Liver (tissue), 9 donors: Measurements from ENCODE around the gene TMTC1. TPM values are rescaled to one million over a fixed set of nuclear protein-coding genes. Genes with fewer than 3 reads are reported as not detected.

ENCODE experiments used
- DNase-seq: peaks from one replicate; pipeline ENCODE4 v3.0.0-alpha.2; 2017; ENCODE audit warnings: low spot score
- H3K27ac ChIP-seq, 2 donors: one replicate each; pipeline ENCODE4 v1.7.0; 2013; ENCODE audit warnings: inconsistent platforms in 2 of 2, low read length in 2 of 2, control low read depth in 1 of 2, low read depth in 1 of 2, mild to moderate bottlenecking in 1 of 2
- H3K27me3 ChIP-seq, 4 donors: one replicate each; pipeline versions ENCODE4 v1.6.1 to v1.7.0; 2013; ENCODE audit warnings: low read length in 3 of 4, inconsistent platforms in 1 of 4, mild to moderate bottlenecking in 1 of 4, moderate library complexity in 1 of 4; ENCODE audit not compliant: control insufficient read depth in 4 of 4, insufficient read depth in 4 of 4
- H3K36me3 ChIP-seq, 4 donors: one replicate each; pipeline versions ENCODE4 v1.6.1 to v1.7.0; 2013; ENCODE audit warnings: low read length in 3 of 4, mild to moderate bottlenecking in 3 of 4, low read depth in 1 of 4, moderate library complexity in 1 of 4; ENCODE audit not compliant: control insufficient read depth in 4 of 4, insufficient read depth in 3 of 4
- H3K4me1 ChIP-seq, 4 donors: one replicate each; pipeline versions ENCODE4 v1.6.1 to v1.7.0; 2013; ENCODE audit warnings: low read length in 3 of 4, mild to moderate bottlenecking in 3 of 4, moderate library complexity in 1 of 4; ENCODE audit not compliant: control insufficient read depth in 4 of 4, insufficient read depth in 4 of 4
- H3K4me3 ChIP-seq, 3 donors: one replicate each; pipeline versions ENCODE4 v1.6.1 to v1.7.0; 2013; ENCODE audit warnings: low read length in 3 of 3, control low read depth in 1 of 3, low read depth in 1 of 3, mild to moderate bottlenecking in 1 of 3
- H3K9ac ChIP-seq, 2 donors: one replicate each; pipeline ENCODE4 v1.7.0; 2013; ENCODE audit warnings: low read length in 2 of 2, mild to moderate bottlenecking in 2 of 2, moderate library complexity in 2 of 2, control low read depth in 1 of 2, low read depth in 1 of 2
- H3K9me3 ChIP-seq, 4 donors: one replicate each; pipeline versions ENCODE4 v1.6.1 to v1.7.0; 2013; ENCODE audit warnings: low read length in 3 of 4; ENCODE audit not compliant: control insufficient read depth in 4 of 4
- EGR1 ChIP-seq, 2 donors: IDR thresholded peaks; 2 replicates each; pipeline ENCODE4 v1.6.1; 2016 to 2018; ENCODE audit warnings: antibody characterized with exemption in 2 of 2, low read depth in 2 of 2
- FOXA1 ChIP-seq: IDR thresholded peaks from 2 replicates; pipeline ENCODE4 v1.6.1; 2016; ENCODE audit warnings: antibody characterized with exemption
- FOXA2 ChIP-seq: IDR thresholded peaks from 2 replicates; pipeline ENCODE4 v1.6.1; 2016; ENCODE audit warnings: antibody characterized with exemption
- NR2F2 ChIP-seq: IDR thresholded peaks from 2 replicates; pipeline ENCODE4 v1.6.1; 2016; ENCODE audit warnings: antibody characterized with exemption
- RAD21 ChIP-seq, 2 donors: IDR thresholded peaks; 2 replicates each; pipeline ENCODE4 v1.6.1; 2016; ENCODE audit warnings: antibody characterized with exemption in 2 of 2, mild to moderate bottlenecking in 2 of 2
- REST ChIP-seq: IDR thresholded peaks from 2 replicates; pipeline ENCODE4 v1.6.1; 2016; ENCODE audit warnings: antibody characterized with exemption, mild to moderate bottlenecking
- RXRA ChIP-seq, 2 donors: IDR thresholded peaks; 2 replicates each; pipeline ENCODE4 v1.6.1; 2017 to 2018; ENCODE audit warnings: antibody characterized with exemption in 2 of 2, mild to moderate bottlenecking in 1 of 2
- TAF1 ChIP-seq: conservative IDR thresholded peaks from 2 replicates; pipeline ENCODE4 v1.6.1; 2016; ENCODE audit warnings: antibody characterized with exemption, mild to moderate bottlenecking
- YY1 ChIP-seq: IDR thresholded peaks from 2 replicates; pipeline ENCODE4 v1.6.1; 2016; ENCODE audit warnings: antibody characterized with exemption, mild to moderate bottlenecking
- ZBTB33 ChIP-seq: IDR thresholded peaks from 2 replicates; pipeline ENCODE4 v1.6.1; 2016; ENCODE audit warnings: antibody characterized with exemption
- WGBS: extraction: QIAGEN DNeasy Blood & Tissue Kit; methylation state at CpG from one replicate; pipeline ENCODE4 v1.1.7; 2013; 5-methylcytosine and 5-hydroxymethylcytosine counted together
- polyA plus RNA-seq, 2 donors: library from polyadenylated mRNA; stranded (reverse) in 1 of 2; unstranded in 1 of 2; fragments of 200-250 nt in 1 of 2; fragments of >200 nt in 1 of 2; fragmentation: Nextera tagmentation in 1 of 2; extraction: Ambion mirVana in 1 of 2; gene quantifications; one replicate each; pipeline versions ENCODE4 v1.2.1 to v1.2.3, GENCODE V29; 2013 to 2015
- total RNA-seq, 2 donors: library from RNA; depleted of rRNA; stranded (reverse); fragments of >200 nt; gene quantifications; one replicate each; pipeline ENCODE4 v1.2.3, GENCODE V29; 2014
- TF ChIP-seq, protein P1 (sequence below): fragments of 150-350 bp; IDR thresholded peaks from 2 replicates; pipeline ENCODE4 v1.5.1; 2017; ENCODE audit warnings: improper control_type of control experiment, low read depth, low read length; ENCODE audit not compliant: missing input control
- TF ChIP-seq, protein P2 (sequence below): IDR thresholded peaks from 2 replicates; pipeline ENCODE4 v1.6.1; 2016; ENCODE audit warnings: antibody characterized with exemption
- donor health status: healthy.
- donor health status: healthy.
- donor health status: healthy.
- donor health status: healthy.
- donor health status: healthy.

Gene TMTC1
- total and polyA plus RNA-seq, 4 donors: 0.76 to 3.3 (median 2.1) TPM

DNA sequence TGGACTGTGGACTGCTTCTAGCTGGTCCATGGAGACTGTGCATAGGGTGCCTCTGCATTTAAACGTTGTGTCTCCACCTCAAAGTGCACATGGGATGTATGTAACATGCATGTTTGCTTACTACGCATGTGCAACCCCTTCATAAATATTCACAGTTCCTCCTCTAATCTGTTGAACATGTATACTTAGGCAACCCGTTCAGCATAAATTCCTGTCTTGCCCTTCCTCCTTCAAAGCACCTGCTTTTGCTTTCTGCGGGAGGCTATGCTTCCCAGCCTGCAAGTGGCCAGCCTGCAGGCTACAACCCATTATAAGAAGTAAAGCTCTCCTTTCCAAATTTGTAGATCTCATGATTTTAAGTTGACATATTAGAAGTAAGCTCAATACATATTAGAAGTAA, 253.3 kb downstream of the TMTC1 start:
- H3K27me3 ChIP-seq: no peaks in the 10 kb centered on the region

DNA sequence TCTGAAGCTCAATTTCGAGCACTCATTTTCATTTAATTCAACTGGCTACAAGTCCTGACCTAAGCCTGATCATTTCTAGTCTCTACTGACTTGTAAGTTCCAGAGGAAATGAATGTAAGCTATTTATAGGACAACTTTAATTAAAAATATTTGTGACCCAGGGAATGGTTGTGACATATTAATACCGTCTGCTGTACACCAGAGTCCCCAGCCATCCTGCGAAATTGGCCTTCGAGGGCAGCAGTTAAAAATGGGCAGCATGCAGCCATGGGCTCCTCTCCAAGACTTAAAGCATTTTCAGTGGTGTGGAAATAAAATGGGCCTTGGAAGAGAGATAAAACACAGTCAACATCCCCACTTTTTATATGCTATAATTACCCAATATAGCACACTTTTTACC, 255.6 kb downstream of the TMTC1 start:
- 84% methylated on average over 4 of the region's 4 CpGs for WGBS
- no peak overlapping the region for H3K4me3 ChIP-seq
- no peaks in the 10 kb centered on the region for H3K4me1 ChIP-seq
- H3K36me3 ChIP-seq: no peaks in the 10 kb centered on the region
- DNase-seq: no peak
- H3K9me3 ChIP-seq: no peaks in the 10 kb centered on the region
- no peak overlapping the region for H3K27ac ChIP-seq
- H3K9ac ChIP-seq: no peak overlapping the region
- no peaks in the 10 kb centered on the region for H3K27me3 ChIP-seq
- TF ChIP-seq YY1: no peak
- TF ChIP-seq, protein P1, sequence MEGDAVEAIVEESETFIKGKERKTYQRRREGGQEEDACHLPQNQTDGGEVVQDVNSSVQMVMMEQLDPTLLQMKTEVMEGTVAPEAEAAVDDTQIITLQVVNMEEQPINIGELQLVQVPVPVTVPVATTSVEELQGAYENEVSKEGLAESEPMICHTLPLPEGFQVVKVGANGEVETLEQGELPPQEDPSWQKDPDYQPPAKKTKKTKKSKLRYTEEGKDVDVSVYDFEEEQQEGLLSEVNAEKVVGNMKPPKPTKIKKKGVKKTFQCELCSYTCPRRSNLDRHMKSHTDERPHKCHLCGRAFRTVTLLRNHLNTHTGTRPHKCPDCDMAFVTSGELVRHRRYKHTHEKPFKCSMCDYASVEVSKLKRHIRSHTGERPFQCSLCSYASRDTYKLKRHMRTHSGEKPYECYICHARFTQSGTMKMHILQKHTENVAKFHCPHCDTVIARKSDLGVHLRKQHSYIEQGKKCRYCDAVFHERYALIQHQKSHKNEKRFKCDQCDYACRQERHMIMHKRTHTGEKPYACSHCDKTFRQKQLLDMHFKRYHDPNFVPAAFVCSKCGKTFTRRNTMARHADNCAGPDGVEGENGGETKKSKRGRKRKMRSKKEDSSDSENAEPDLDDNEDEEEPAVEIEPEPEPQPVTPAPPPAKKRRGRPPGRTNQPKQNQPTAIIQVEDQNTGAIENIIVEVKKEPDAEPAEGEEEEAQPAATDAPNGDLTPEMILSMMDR: no peak
- TF ChIP-seq EGR1 (IDR thresholded peaks at IDR 0.05; ENCODE audit: low read depth in 2 of 2): no peak
- TF ChIP-seq RAD21 (IDR thresholded peaks at IDR 0.05): no peak
- no peak for TF ChIP-seq RXRA (IDR thresholded peaks at IDR 0.05)
- TF ChIP-seq NR2F2: no peak
- no peak for TF ChIP-seq ZBTB33
- no peak for TF ChIP-seq FOXA2

More for the DNA sequence above, 253.3 kb downstream of the TMTC1 start:
- 95% methylated on average over 4 of the region's 4 CpGs for WGBS
- TF ChIP-seq REST (no peak), TAF1 (no peak), ZBTB33 (no peak), RXRA (IDR thresholded peaks at IDR 0.05) (no peak), FOXA2 (no peak), FOXA1 (no peak)
- TF ChIP-seq, protein P2, sequence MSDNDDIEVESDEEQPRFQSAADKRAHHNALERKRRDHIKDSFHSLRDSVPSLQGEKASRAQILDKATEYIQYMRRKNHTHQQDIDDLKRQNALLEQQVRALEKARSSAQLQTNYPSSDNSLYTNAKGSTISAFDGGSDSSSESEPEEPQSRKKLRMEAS: no peak
- Histone ChIP-seq H3K27ac (no peak overlapping the region), H3K9me3 (no peaks in the 10 kb centered on the region), H3K36me3 (no peaks in the 10 kb centered on the region), H3K9ac (no peak overlapping the region), H3K4me1 (no peaks in the 10 kb centered on the region), H3K4me3 (no peak overlapping the region)
- no peak for DNase-seq
